CD14-positive monocyte (primary cell): Measurements from ENCODE around the gene RTN4R. TPM values are rescaled to one million over a fixed set of nuclear protein-coding genes. Genes with fewer than 3 reads are reported as not detected.
A peak's percentile ranks its signal among the peaks of the same experiment; 100 is the strongest.

ENCODE experiments used
- DNase-seq, 3 donors: peaks; one replicate each; pipeline ENCODE4 v3.0.0-alpha.2; 2011 to 2022
- H2AFZ ChIP-seq: 2 replicates; pipeline ENCODE4 v1.6.0; 2012; ENCODE audit warnings: mild to moderate bottlenecking, low read depth, low read length, inconsistent platforms; ENCODE audit not compliant: insufficient read depth, poor library complexity, severe bottlenecking
- H3K27ac ChIP-seq, 2 donors: 1 replicate in 1 of 2; 2 replicates in 1 of 2; pipeline ENCODE4 v1.5.1; 2012 to 2013; ENCODE audit warnings: low read length in 2 of 2, control low read depth in 1 of 2, inconsistent platforms in 1 of 2, low read depth in 1 of 2, mild to moderate bottlenecking in 1 of 2
- H3K27me3 ChIP-seq, 2 donors: one replicate each; pipeline versions ENCODE4 v1.6.0 to v1.6.1; 2011 to 2013; ENCODE audit warnings: low read length in 2 of 2; ENCODE audit not compliant: control insufficient read depth in 2 of 2, insufficient read depth in 2 of 2
- H3K36me3 ChIP-seq, 2 donors: replicated peaks in 1 of 2; 1 replicate in 1 of 2; 2 replicates in 1 of 2; pipeline versions ENCODE4 v1.5.1 to v1.6.1; 2012 to 2013; ENCODE audit warnings: low read length in 2 of 2, control low read depth in 1 of 2, inconsistent platforms in 1 of 2, mild to moderate bottlenecking in 1 of 2; ENCODE audit not compliant: insufficient read depth in 2 of 2, control insufficient read depth in 1 of 2
- H3K4me1 ChIP-seq, 2 donors: 1 replicate in 1 of 2; 2 replicates in 1 of 2; pipeline versions ENCODE4 v1.5.1 to v1.6.1; 2012 to 2013; ENCODE audit warnings: low read length in 2 of 2, control low read depth in 1 of 2, inconsistent platforms in 1 of 2, mild to moderate bottlenecking in 1 of 2, moderate library complexity in 1 of 2; ENCODE audit not compliant: insufficient read depth in 2 of 2, control insufficient read depth in 1 of 2
- H3K4me2 ChIP-seq: replicated peaks from 2 replicates; pipeline ENCODE3; 2012; ENCODE audit warnings: low read length, moderate library complexity, mild to moderate bottlenecking; ENCODE audit not compliant: poor library complexity, severe bottlenecking; ENCODE audit errors: extremely low read depth
- H3K4me3 ChIP-seq, 3 experiments: fragments of 200-600 bp in 1 of 3; sonication (generic) in 1 of 3; replicated peaks in 1 of 3; 1 replicate in 2 of 3; 2 replicates in 1 of 3; pipeline ENCODE4 v1.5.1; 2011 to 2013; ENCODE audit warnings: low read length in 3 of 3, mild to moderate bottlenecking in 3 of 3, control low read depth in 2 of 3, low read depth in 2 of 3, inconsistent platforms in 1 of 3, moderate library complexity in 1 of 3
- H3K79me2 ChIP-seq: 2 replicates; pipeline ENCODE4 v1.6.0; 2012; ENCODE audit warnings: mild to moderate bottlenecking, control low read depth, inconsistent platforms, low read length, moderate library complexity; ENCODE audit not compliant: insufficient read depth
- H3K9ac ChIP-seq: 2 replicates; pipeline ENCODE4 v1.6.0; 2017; ENCODE audit warnings: low read length, mild to moderate bottlenecking; ENCODE audit not compliant: insufficient read depth, poor library complexity, severe bottlenecking
- H3K9me3 ChIP-seq, 2 donors: replicated peaks in 1 of 2; 1 replicate in 1 of 2; 2 replicates in 1 of 2; pipeline versions ENCODE4 v1.5.1 to v1.6.1; 2012 to 2013; ENCODE audit warnings: low read length in 2 of 2, control low read depth in 1 of 2; ENCODE audit not compliant: control insufficient read depth in 1 of 2, insufficient read depth in 1 of 2
- H4K20me1 ChIP-seq: 2 replicates; pipeline ENCODE4 v1.6.0; 2012; ENCODE audit warnings: mild to moderate bottlenecking, low read length, control low read depth, moderate library complexity; ENCODE audit not compliant: insufficient read depth
- H3K27ac Mint-ChIP-seq, 7 donors: one replicate each; pipeline ENCODE4 v1.8.0; 2020; ENCODE audit warnings: mild to moderate bottlenecking in 7 of 7, mixed read lengths in 7 of 7, moderate library complexity in 6 of 7, inconsistent platforms in 2 of 7
- H3K27me3 Mint-ChIP-seq, 3 donors: one replicate each; pipeline ENCODE4 v1.8.0; 2021 to 2022; ENCODE audit warnings: low read depth in 3 of 3, mild to moderate bottlenecking in 3 of 3, mixed read lengths in 3 of 3, moderate library complexity in 3 of 3, inconsistent platforms in 1 of 3
- H3K36me3 Mint-ChIP-seq, 2 donors: one replicate each; pipeline ENCODE4 v1.8.0; 2020; ENCODE audit warnings: mixed read lengths in 2 of 2, inconsistent platforms in 1 of 2, mild to moderate bottlenecking in 1 of 2
- H3K4me1 Mint-ChIP-seq: one replicate; pipeline ENCODE4 v1.8.0; 2020; ENCODE audit warnings: mild to moderate bottlenecking, mixed read lengths
- H3K4me3 Mint-ChIP-seq, 2 donors: one replicate each; pipeline ENCODE4 v1.8.0; 2020; ENCODE audit warnings: mild to moderate bottlenecking in 2 of 2, mixed read lengths in 2 of 2, moderate library complexity in 1 of 2
- H3K9me3 Mint-ChIP-seq, 7 donors: one replicate each; pipeline ENCODE4 v1.8.0; 2020 to 2022; ENCODE audit warnings: mixed read lengths in 7 of 7, mild to moderate bottlenecking in 6 of 7, moderate library complexity in 6 of 7, inconsistent platforms in 2 of 7
- WGBS: methylation state at CpG from one replicate; pipeline ENCODE4 v1.1.5; 2013; ENCODE audit warnings: missing lambda C conversion rate; ENCODE audit not compliant: insufficient coverage; 5-methylcytosine and 5-hydroxymethylcytosine counted together
- intact Hi-C, 2 donors: fragments of 100-400 bp; cut with micrococcal nuclease; formaldehyde crosslinking; loops; one replicate each; pipeline versions ENCODE4 v1.15.0 to v1.15.1; 2023
- polyA plus RNA-seq, 3 donors: library from polyadenylated mRNA; depleted of rRNA in 1 of 3; unstranded in 2 of 3; stranded (reverse) in 1 of 3; fragments of 300-500 nt in 2 of 3; fragments of >200 nt in 1 of 3; fragmentation: Illumina TruSeq in 2 of 3; gene quantifications; 1 replicate in 2 of 3; 2 replicates in 1 of 3; pipeline ENCODE4 v1.2.3, GENCODE V29; 2012 to 2021
- TF ChIP-seq, protein P1 (sequence below): fragments of 200-600 bp; IDR thresholded peaks from one replicate; pipeline ENCODE4 v1.8.0; 2022; ENCODE audit warnings: antibody characterized with exemption, mild to moderate bottlenecking

Gene RTN4R
- polyA plus RNA-seq, 3 donors: not detected

DNA sequence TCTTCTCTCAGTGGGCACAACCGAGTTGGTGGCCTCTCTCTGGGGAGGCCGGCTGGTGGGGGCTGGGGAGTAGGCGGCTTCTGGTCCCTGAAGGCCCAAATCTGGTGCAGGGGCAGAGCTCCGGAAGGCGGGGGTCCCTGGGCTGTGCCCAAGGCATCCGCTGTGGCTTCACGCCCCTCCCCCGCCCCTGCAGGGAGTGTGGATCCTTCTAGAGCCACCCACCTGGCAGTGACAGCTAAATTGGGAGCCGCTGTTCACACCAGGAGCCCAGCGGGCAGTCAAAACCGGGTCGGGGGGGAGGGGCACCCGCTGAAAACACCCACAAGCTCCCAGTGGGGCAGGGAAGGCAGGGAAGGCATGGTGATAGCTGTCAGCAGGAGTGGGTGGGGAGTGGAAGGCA is 4.6 kb upstream of the RTN4R start:
- H3K4me1 Mint-ChIP-seq: peaks cover 5% of the 10 kb centered on the region
- H3K27ac ChIP-seq: no peak overlapping the region
- H3K9ac ChIP-seq: no peak overlapping the region
- H3K9me3 Mint-ChIP-seq: no peaks in the 10 kb centered on the region
- no peak overlapping the region for H3K4me2 ChIP-seq
- no peaks in the 10 kb centered on the region for H3K79me2 ChIP-seq
- no peak overlapping the region for H3K4me3 ChIP-seq
- WGBS: 92% methylated on average over 12 of the region's 13 CpGs
- no peaks in the 10 kb centered on the region for H3K36me3 ChIP-seq
- no peaks in the 10 kb centered on the region for H3K27me3 ChIP-seq
- intact Hi-C loops: loop anchor here in 1 of 2 donors (10.0 kb wide), 1 partner anchor 1308 kb away; no protein-coding TSS in a partner anchor
- H3K27me3 Mint-ChIP-seq: peaks cover 0 to 10% (median 2%) of the 10 kb centered on the region in 3 donors
- no peak overlapping the region for H3K27ac Mint-ChIP-seq
- no peak overlapping the region for H3K4me3 Mint-ChIP-seq
- no peak for DNase-seq
- no peaks in the 10 kb centered on the region for H3K9me3 ChIP-seq
- no peaks in the 10 kb centered on the region for H3K36me3 Mint-ChIP-seq
- peaks cover under 1 to 2% of the 10 kb centered on the region in 2 donors for H3K4me1 ChIP-seq
- TF ChIP-seq, protein P1, sequence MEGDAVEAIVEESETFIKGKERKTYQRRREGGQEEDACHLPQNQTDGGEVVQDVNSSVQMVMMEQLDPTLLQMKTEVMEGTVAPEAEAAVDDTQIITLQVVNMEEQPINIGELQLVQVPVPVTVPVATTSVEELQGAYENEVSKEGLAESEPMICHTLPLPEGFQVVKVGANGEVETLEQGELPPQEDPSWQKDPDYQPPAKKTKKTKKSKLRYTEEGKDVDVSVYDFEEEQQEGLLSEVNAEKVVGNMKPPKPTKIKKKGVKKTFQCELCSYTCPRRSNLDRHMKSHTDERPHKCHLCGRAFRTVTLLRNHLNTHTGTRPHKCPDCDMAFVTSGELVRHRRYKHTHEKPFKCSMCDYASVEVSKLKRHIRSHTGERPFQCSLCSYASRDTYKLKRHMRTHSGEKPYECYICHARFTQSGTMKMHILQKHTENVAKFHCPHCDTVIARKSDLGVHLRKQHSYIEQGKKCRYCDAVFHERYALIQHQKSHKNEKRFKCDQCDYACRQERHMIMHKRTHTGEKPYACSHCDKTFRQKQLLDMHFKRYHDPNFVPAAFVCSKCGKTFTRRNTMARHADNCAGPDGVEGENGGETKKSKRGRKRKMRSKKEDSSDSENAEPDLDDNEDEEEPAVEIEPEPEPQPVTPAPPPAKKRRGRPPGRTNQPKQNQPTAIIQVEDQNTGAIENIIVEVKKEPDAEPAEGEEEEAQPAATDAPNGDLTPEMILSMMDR: no peak
- H2AFZ ChIP-seq: no peak overlapping the region
- no peaks in the 10 kb centered on the region for H4K20me1 ChIP-seq

DNA sequence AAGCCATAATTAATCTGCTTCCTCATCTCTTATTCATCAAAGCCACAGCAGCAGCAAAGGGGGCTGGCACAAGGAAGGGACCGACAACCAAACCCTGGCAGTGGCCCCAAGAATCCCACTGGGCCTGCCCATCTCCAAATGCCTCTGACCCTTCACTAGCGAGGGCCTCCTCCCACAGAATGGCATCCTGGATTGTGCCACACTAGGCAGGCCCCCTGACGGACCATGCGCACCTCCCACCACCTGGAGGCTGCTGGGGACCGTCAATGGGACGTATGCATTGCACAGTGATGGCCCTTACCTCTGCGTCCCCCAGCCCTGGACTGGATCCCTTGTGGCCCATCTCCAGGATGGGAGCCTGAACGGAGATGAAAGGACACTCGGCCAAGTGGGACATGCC is 4.1 kb upstream of the RTN4R start:
- no peak for DNase-seq
- Mint-ChIP-seq H3K27ac (no peak overlapping the region), H3K4me3 (peak overlapping the region in 1 of 2 donors; percentile 43)

More for the DNA sequence above, 4.1 kb upstream of the RTN4R start:
- Histone ChIP-seq H3K4me3 (no peak overlapping the region), H3K36me3 (no peaks in the 10 kb centered on the region), H3K9ac (no peak overlapping the region), H2AFZ (no peak overlapping the region), H3K4me1 (peaks cover 4 to 8% of the 10 kb centered on the region in 2 donors), H3K9me3 (no peaks in the 10 kb centered on the region), H3K27me3 (peaks cover 0 to 4% of the 10 kb centered on the region in 2 donors), H3K27ac (no peak overlapping the region), H3K79me2 (no peaks in the 10 kb centered on the region), H3K4me2 (no peak overlapping the region), H4K20me1 (no peaks in the 10 kb centered on the region)
- intact Hi-C loops: loop anchor here in 1 of 2 donors (10.0 kb wide), 1 partner anchor 1307 kb away; no protein-coding TSS in a partner anchor
- no peaks in the 10 kb centered on the region for H3K36me3 Mint-ChIP-seq
- peaks cover 2 to 15% (median 2%) of the 10 kb centered on the region in 3 donors for H3K27me3 Mint-ChIP-seq
- TF ChIP-seq, protein P1: no peak
- no peaks in the 10 kb centered on the region for H3K9me3 Mint-ChIP-seq
- H3K4me1 Mint-ChIP-seq: peaks cover 5% of the 10 kb centered on the region
- WGBS: 85% methylated on average over 7 of the region's 9 CpGs
